Measurements from ENCODE around the gene BTN2A1.
"Not testable (repeated sequence)": the region's sequence is repeated elsewhere in the genome, so short reads cannot be mapped to it uniquely, and the experiment has no call there.

Gene BTN2A1

DNA sequence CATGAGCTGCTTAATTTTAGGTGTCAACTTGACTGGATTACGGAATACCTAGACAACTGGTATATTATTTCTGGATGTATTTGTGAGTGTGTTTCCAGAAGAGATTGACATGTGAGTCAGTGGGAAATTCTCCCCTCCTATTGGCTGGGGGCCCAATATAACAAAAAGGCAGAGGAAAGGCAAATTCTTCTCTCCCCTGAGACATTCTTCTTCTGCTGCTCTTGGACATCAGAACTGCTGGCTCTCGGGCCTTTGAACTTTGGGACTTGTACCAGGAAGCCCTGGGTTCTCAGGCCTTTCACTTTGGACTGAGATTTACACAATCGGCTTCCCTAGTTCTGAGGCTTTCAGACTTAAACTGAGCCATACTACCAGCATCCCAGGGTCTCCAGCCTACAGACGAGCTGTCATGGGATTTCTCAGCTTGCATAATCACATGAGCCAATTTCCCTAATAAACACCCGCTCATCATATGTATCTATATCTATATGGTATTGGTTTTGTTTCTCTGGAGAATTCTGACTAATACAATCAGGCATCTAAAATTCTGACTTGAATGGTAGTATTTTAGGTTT lies 25.0 kb upstream of the BTN2A1 start:
- DNase-seq (ENCODE audit: low spot score): no peak

DNA sequence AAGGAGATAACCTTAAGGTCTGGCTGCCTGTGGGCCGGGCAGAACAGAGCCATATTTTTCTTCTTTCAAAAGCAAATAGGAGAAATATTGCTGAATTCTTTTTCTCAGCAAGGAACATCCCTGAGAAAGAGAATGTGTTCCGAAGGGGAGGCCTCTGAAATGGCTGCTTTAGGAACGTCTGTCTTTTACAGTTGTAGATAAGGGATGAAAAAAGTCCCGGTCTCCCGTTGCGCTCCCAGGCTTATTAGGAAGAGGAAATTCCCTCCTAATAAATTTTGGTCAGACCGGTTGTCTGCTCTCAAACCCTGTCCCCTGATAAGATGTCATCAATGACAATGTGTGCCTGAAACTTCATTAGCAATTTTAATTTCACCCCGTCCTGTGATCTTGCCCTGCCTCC lies 24.1 kb upstream of the BTN2A1 start:
- DNase-seq (ENCODE audit: low spot score): not testable (repeated sequence)

DNA sequence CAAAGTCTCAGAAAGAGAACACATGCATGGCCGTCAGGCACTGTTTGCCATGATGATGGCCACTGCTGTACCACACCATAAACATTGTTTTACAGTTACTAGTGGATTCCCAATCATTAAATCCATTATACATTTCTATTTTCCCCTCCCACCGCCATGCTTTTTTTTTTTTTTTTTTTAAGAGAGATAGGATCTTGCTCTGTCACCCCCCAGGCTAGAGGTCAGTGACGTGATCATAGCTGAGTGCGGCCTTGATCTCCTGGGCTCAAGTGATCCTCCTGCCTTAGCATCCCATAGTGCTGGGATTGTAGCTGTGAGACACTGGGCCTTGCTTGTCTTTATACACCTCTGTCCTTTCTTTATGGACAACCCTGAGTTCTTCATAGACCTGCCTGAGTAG lies 21.7 kb upstream of the BTN2A1 start:
- DNase-seq (ENCODE audit: low spot score): no peak

DNA sequence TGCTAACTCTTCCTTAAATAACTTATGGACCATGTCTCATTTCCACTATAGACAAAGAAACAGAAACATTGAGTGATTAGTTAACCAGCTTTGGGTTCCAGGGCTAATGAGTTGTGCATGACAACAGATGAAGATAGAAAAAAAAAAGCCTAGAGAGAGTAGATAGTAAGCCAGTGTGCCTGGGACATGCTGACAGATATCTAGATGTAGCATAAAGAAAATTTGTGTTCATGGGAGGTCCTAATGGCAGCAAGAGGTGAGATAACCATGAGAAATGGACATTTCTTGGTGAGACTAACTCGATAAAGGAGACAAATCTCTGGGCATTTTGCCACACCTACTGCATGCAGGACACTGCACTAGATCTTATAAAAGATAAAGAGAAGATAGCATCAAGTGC lies 20.2 kb upstream of the BTN2A1 start:
- DNase-seq (ENCODE audit: low spot score): no peak

GRCh38 chr6:26438000-26438399 lies 19.8 kb upstream of the BTN2A1 start:
- no peak for DNase-seq (ENCODE audit: low spot score)

DNA sequence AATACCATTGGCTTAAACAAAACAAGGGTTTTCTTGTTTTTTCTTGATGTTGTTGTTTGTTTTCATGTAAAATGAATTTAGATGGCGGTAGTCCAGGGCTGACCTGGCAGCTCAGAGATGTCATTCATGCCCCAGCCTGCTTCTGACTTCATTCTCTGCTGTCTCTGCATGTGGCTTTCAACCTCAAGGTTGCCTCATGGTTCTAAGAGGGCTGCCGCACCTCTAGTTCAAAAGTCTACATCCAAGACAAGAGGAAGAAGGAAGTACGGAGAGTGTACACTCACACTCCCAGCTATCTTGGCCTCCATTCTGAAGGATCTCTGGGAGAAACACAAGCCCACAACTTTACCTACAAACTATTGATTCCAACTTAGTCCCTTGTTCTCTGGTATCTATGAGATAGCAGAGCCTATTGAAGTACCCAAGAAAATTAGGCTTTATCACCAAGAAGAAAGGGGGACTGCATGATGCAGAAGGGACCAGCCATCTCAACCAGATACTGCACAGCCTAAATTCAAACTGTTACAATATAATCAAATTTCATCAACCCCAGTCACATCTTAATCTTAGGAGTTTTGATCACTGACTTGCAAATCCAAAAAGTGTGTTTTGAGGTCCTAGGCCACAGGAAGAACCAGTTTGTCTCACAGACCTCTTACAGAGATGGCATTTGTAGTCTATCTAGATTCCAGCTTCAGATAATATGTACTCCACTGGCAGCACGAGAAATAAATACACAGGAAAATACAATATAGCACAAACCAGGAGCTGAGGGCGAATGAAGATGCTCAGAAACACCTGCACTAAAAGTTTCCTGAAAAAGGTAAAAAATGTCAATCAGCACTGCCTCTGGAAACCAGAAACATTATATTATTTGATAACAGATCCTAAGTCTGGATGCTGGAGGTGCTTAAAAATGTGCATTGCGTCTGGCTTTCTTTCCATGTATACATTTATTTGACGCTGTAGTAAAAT lies 18.3 kb upstream of the BTN2A1 start:
- no peak for DNase-seq (ENCODE audit: low spot score)

DNA sequence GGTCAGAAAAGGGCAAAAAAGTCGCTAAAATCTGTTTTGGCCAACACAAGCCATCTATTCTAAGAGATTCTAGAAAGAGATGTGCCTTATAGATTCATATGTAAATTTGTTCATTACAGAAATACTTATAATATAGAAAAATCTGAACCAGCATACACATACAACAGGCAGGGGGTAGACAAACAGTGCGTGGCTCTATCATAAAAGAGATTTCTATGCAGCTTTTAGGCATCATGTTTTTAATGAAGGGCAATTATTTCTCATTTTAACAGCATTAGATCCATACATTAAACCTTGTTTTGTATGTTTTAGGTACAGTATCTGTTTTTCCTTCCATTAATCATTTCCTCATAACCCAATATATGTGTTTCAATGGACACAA lies 16.8 kb upstream of the BTN2A1 start:
- no peak for DNase-seq (ENCODE audit: low spot score)

GRCh38 chr6:26441977-26442376 lies 15.8 kb upstream of the BTN2A1 start:
- DNase-seq (ENCODE audit: low spot score): no peak

DNA sequence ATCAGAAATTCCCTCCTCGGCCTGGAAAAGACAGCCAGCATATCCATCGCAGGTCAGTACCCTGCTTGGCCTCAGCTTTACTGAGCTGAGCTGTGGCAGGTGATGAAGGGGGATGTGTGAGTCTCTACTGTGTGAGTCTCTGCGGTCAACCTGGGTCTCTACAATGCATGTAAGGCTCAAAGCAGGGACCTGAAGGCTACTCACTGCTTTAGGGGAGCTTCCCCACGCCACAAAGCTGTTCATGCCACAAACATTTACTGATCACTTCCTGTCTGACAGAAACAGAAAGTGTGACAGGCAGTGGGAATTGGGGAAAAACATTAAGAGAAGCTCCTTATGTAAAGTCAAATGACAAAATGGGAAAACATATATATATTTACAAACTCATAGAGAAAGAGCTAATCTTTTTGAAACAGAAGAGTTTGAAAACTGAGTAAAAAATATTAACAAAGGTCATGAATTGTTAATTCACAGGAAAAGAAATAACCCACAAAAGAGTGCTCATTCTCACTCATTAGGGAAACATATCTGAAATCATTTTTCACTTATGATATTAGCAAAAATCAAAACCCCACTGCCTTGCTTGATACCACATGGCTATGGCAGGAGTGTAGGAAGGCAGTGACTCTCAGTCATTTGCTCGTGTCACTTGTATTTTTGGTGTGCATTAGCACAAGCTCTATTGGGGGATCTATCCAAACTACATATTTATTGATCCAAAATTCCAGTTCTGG lies 11.7 kb upstream of the BTN2A1 start:
- DNase-seq (ENCODE audit: low spot score): no peak

- no peak for DNase-seq (ENCODE audit: low spot score)
Observed at GRCh38 chr6:26447257-26447656, 10.5 kb upstream of the BTN2A1 start.

DNA sequence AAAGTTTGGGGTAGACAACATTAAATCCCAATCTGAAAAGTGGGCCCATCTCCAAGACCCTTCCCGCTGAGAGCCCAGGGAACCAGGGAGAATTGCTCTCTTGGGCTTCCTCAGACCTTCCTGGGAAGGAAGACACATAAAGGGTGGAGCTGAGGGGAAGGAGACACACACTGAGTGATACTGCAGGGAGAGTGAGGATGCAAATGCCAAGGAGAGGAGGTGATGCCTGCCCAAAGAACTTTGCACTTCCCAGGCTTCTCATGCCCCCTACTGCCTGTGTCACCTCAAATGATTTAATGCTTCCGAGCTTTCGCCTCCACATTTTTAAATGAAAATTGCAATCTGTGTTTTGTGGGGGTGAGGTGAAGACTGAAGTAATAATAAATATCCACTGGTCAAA lies 7.5 kb upstream of the BTN2A1 start:
- DNase-seq (ENCODE audit: low spot score): no peak

GRCh38 chr6:26452631-26453235 lies 5.0 kb upstream of the BTN2A1 start:
- DNase-seq (ENCODE audit: low spot score): no peak

DNA sequence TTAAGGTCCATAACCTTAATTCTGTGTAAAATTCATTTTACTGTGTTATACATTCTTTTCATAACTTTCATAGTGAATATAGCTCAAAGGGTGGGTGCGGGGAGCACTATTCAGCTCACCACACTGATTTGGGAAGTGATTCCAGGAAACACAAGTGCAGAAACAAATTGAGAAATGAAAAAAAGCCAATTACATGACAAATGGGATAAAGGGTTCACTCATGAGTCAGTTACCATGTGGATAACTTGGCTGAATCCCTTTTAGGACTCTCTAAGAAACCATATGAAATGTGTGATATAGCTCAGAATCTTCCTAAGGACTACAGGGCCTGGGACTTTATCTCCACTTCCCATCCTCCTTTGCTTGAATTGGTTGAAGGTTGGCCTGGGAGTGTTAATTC lies 3.1 kb upstream of the BTN2A1 start:
- DNase-seq (ENCODE audit: low spot score): no peak

DNA sequence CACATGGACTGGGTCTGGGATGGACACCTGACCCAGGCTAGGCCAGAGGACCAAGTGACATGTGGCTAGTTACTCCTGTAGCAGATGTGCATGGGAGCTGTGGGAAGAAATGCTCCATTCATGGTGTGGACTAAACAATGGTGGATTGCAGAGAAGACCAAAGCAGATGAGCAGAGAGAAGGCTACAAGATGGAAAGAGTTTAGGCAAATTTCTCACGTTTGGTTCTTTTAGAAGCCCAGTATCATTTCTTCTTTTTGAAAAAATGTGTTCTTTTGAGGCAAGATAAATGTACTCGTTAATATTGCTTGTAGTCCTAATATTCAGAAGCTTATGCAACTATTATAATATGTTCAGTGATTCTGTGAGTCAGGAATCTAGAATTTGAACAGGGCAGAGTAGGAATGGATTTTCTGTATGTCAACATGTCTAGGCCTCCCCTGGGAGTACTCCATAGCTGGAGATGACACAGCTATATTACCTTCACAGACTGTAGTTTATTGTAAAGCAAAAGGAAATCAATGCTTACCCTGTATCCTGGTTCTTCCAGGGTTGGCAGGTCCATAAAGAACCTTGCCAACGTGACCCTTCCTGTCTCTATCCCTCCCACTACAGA lies 2.3 kb upstream of the BTN2A1 start:
- no peak for DNase-seq (ENCODE audit: low spot score)

GRCh38 chr6:26457264-26457805 lies 420 bp upstream of the BTN2A1 start:
- DNase-seq (ENCODE audit: low spot score): peak; percentile 75

- no peak for DNase-seq (ENCODE audit: low spot score)
Observed at GRCh38 chr6:26459023-26459810, 1.5 kb downstream of the BTN2A1 start.

DNA sequence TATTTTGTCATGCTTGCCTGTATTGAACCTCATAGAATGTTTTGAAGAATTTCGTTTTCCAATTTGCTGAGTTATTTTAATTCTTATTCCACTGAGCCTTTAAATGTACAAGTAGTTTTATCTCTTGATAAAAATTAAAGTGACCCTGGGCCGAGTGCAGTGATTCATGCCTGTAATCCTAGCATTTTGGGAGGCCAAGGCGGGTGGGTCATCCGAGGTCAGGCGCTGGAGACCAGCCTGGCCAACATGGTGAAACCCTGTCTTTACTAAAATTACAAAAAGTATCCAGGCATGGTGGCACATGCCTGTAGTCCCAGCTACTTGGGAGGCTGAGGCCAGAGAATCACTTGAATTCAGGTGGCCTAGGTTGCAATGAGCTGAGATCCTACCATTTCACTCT lies 3.6 kb downstream of the BTN2A1 start:
- not testable (repeated sequence) for DNase-seq (ENCODE audit: low spot score)

GRCh38 chr6:26464014-26464413 lies 6.3 kb downstream of the BTN2A1 start:
- DNase-seq (ENCODE audit: low spot score): no peak

DNA sequence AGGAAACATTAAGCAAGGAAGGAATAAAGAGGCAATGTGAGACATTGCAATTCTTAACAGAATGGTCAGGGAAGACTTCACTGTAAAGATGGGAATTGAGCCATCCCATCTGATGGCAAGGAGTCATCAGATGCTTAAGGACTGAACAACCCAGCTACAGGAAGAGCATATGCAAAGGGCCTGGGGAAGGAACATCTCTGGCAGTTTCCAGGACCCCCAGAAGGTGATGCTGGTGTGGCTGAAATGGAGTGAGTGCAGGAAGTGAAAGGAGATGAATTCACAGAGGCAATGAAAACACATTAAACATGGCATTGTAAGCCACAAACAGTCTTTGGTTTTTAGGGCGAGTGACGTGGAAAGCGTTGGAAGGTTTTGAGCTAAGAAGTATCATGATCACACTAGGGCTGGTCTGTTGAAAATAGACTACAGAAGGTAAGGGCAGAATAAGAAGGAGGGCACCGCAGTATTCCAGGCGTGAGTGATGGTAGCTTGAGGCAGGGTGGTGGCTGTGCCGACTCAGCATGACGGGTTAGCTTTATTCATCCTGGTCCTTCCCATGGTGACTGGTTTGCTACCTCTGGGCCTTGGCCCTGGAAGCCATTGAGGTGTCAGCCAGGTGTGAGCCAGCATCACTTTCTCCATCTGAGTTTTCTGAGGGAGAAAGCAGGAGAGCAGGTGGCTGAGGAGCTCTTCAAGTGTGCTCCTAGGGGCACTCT lies 6.8 kb downstream of the BTN2A1 start:
- DNase-seq (ENCODE audit: low spot score): no peak

GRCh38 chr6:26465776-26466175 lies 8.0 kb downstream of the BTN2A1 start:
- DNase-seq (ENCODE audit: low spot score): no peak

Data from left forelimb (tissue), 1 donor.